Stimulated activated CD4-positive, alpha-beta T cell treated with anti-CD3 and anti-CD28 coated beads, Interleukin-2, amount 100 ng/mL, for 4 hours (primary cell): Measurements from ENCODE around the gene DKK3.

Experiments
- DNase-seq: peaks from one replicate; pipeline ENCODE4 v3.0.0-alpha.2; 2020; ENCODE audit warnings: low read depth

The DKK3 gene

DNA sequence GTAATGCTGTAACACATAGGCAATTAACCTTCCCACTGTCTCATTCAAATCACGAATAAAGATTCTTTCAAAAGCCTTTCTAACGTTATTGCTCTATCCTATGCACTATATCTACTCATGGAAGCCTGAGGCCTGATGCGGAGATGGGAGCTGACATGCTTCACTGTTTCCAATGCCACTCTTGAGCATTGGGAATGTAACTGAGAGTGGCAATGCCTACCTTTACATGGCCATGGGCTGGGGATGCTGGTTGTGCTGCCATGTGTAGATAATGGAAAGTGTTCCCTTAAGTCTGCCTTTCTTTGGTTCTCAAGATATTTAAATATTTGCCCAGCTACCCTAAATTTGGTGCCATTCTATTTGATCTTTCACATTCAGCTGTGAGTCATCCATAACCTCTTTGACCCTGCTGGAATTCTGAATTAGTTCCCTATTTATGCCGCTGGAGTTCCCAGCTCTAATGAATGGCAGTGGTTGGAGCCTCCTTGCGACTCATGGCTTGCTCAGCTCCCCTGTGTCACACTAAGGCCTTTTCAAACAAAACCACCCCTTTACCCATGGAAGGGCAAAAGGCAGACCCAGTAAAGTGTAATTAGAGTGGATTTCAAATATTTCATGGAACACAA lies 21.4 kb upstream of the DKK3 start:
- no peak for DNase-seq

GRCh38 chr11:12029119-12029518 lies 20.7 kb upstream of the DKK3 start:
- DNase-seq = no peak

GRCh38 chr11:12028303-12028702 lies 19.9 kb upstream of the DKK3 start:
- no peak for DNase-seq

- no peak for DNase-seq
These were observed 18.1 kb upstream of the DKK3 start for GRCh38 chr11:12026331-12027211.

DNA sequence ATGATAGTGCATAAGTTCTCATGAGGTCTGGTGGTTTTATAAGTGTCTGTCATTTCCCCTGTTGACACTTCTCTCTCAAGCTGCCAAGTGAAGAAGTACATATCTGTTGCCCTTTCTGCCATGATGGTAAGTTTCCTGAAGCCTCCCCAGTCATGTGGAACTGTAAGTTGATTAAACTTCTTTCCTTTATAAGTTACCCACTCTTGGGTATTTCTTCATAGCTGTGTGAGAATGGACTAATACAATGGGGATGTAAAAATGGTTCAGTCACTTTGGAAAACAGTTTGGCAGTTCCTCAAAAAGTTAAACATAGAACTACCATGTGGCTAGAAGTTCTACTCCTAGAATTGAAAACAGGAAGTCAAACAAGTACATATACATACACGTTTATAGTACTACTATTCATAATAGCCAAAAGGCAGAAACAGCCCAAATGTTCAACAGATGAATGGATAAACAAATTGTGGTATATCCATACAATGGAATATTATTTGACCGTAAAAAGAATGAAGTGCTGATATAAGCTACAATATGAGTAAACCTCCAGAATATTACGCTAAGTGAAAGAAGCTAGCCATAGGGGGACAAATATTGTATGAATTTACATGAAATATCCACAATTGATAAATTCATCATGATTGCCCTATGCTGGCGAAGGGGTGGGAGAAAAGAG lies 16.0 kb upstream of the DKK3 start:
- no peak for DNase-seq

- no peak for DNase-seq
These were observed 14.6 kb upstream of the DKK3 start for GRCh38 chr11:12023015-12023414.

DNA sequence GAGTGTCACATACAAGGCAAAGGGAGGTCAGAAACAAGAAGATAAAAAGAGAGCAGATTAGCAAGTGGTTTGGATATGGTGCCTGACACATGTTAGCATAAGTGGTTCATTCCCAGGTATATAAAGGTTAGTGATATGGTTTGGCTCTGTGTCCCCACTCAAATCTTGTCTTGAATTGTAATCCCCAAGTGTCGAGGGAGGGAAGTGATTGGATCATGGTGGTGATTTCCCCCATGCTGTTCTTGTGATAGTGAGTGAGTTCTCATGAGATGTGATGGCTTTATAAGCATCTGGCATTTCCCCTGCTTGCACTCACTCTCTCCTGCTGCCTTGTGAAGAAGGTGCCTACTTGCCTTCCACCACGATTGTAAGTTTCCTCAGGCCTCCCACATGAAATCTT lies 12.1 kb upstream of the DKK3 start:
- DNase-seq = no peak

DNA sequence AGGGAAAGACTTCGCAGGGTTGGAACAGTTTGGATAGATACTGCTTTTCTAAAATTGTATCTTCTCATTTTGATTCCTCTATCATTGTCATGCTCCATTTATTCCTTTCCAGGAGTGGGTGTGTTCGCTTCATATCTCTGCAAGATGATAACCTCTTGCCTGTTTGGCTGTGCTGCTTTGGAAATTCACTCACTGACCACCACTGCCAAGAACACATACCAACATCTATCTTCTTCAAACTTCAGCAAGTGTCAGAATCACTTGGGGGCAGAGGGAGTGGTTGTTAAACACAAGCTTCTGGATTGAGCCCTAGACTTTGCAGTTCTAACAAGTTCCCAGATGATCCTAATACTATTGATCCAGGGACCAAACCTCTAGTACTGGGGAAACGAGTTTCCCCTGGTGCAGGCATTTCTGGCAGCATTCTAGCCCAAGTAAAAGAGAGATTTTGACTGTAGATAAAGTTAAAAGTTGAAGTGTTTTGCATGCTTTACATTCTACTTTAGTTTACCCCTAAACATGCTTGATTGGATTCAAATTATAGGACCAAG lies 11.5 kb upstream of the DKK3 start:
- no peak for DNase-seq

DNA sequence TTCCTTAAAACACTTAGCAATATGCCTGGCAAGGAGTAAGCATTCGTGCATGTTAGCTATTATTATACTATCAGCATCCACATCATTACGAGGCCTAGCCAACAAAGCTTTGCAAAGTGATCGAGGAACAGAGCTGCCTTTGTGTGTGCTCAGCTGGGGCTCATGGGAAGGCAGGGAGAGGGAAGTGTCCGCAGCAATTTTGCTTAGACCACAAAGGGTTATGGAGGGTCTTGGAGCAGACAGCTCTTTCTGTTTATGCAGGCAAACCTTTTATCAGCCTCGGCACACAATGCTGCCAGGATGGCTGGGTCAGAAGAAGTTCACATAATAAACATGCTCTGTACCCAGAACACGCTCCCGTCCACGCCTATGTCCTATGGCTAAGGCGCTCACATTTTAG lies 10.9 kb upstream of the DKK3 start:
- DNase-seq = no peak

- DNase-seq = no peak
These were observed 9.5 kb upstream of the DKK3 start for GRCh38 chr11:12017865-12018453.

GRCh38 chr11:12017243-12017678 lies 8.8 kb upstream of the DKK3 start:
- DNase-seq = no peak

- DNase-seq = no peak
These were observed 7.8 kb upstream of the DKK3 start for GRCh38 chr11:12016246-12016645.

GRCh38 chr11:12015486-12015885 lies 7.1 kb upstream of the DKK3 start:
- no peak for DNase-seq

DNA sequence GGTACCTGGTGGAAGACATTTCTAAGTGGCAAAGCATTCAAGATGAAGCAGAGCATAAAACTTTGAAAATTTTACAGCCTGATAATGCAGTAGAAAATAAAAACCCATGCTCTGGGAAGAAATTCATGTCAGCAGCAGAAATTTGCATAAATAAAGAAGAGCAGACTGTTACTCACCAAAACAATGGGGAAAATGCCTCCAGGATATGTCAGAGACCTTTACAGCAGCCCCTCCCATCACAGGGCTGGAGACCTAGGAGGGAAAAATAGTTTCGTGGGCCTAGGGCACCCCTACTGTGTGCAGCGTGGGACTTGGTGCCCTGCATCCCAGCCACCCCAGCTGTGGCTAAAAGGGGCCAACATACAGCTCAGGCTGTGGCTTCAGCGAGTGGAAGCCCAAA lies 5.4 kb upstream of the DKK3 start:
- DNase-seq = no peak

DNA sequence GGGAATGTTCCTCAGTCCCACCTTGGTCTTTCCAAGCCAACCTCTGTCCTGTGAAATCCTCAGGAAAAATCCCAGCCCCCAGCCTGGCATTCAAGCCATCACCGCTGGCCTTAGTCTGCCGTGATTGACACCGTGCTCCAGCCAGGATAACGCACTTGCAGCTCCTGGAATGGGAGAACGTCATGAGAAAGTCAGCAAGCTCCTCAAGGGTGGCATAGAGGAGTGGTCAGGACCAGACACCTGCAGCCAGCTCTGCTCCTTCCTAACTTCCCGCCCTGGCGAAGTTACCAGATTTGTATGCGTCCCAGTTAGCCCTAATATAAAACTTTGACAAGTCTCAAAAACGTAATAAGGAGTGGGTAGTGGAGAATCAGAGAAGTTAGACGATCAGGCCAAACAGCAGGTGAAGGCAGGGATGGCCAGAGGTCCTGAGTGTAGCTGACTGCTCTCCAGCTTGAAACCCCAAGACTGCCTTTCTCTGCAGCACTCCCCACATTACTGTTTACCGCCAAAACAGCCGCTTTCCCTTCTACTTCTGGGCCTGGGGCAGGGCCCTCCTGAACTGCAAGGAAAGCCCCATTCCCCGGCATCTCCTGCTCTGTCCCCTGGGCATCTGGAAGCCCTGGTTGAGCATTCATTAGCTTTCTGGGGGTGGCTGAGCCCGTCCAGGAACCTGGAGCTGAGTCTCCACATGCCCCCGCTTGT lies 1.3 kb upstream of the DKK3 start:
- no peak for DNase-seq

GRCh38 chr11:12008790-12009616 lies 577 bp upstream of the DKK3 start:
- no peak for DNase-seq

- DNase-seq = no peak
These were observed 1.2 kb downstream of the DKK3 start for GRCh38 chr11:12007230-12007593.

DNA sequence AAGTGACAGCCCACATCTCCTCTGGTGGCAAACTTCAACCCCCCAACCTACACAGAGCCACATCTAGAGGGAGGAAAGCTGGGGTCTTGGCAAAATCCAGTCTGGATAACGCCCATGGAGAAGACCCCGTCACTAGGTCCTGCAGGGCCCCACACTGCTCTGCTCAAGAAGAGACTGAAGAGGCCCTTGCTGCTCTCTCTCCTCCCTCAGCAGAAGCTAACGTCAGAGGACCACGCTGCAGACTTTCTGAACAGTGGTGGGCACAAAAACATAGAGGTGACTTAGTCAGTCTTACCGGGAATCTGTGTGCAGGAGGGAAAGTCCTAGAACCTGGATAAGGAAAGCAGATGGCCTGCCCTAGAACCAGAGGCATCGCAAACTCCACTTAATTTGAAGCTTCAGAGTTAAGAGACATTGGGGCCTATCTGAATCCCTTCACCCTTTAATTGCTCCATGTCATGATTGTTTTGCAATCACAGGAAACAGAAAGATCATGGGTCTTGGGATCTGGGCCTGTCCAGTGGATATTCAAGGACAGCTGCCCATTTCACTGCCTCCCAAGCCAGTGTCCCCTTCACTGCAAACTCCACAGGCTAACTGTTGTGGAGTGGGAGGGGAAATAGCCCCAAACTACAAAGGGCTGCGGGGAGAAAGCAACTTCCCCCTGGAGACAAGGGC lies 1.7 kb downstream of the DKK3 start:
- no peak for DNase-seq

DNA sequence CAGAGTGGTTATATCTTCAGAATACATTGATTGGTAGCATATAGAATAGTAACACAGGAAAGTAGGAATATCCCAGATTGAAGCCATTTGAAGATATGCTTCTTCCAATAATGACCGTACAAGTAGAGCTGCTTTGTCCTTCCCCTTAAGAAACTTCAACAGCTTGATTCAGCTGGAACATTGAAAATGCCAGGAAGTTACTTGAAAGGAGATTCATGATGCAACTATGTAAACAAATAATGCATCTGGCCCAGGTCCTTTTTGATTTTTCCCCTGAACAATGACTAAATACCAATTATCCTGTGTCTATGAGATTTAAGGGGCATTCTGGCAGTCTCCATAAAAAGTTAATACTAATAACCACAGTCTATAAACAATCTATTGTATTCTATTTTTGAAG lies 3.0 kb downstream of the DKK3 start:
- no peak for DNase-seq

GRCh38 chr11:12005061-12005460 lies 3.4 kb downstream of the DKK3 start:
- DNase-seq = no peak
